ENCODE results near the gene ABLIM3.
A peak's percentile ranks its signal among the peaks of the same experiment; 100 is the strongest.

The ABLIM3 gene

GRCh38 chr5:149216496-149216895 lies 75.2 kb downstream of the ABLIM3 start:
- DNase-seq: no peak

- DNase-seq: no peak
Measured at GRCh38 chr5:149217096-149217802, 76.0 kb downstream of the ABLIM3 start.

GRCh38 chr5:149217803-149218155 lies 76.5 kb downstream of the ABLIM3 start:
- DNase-seq: peak in 1 of 56 donors; percentile 6

- no peak for DNase-seq
Measured at GRCh38 chr5:149219584-149219983, 78.3 kb downstream of the ABLIM3 start.

GRCh38 chr5:149220750-149221149 lies 79.5 kb downstream of the ABLIM3 start:
- no peak for DNase-seq

- no peak for DNase-seq
Measured at GRCh38 chr5:149221326-149221725, 80.0 kb downstream of the ABLIM3 start.

GRCh38 chr5:149221731-149222342 lies 80.5 kb downstream of the ABLIM3 start:
- no peak for DNase-seq

- no peak for DNase-seq
Measured at GRCh38 chr5:149223081-149223848, 82.0 kb downstream of the ABLIM3 start.

- DNase-seq: no peak
Measured at GRCh38 chr5:149224282-149224681, 83.0 kb downstream of the ABLIM3 start.

- peak in 2 of 56 donors; percentile 12 to 22 for DNase-seq
Measured at GRCh38 chr5:149227168-149227826, 86.0 kb downstream of the ABLIM3 start.

GRCh38 chr5:149228618-149229297 lies 87.5 kb downstream of the ABLIM3 start:
- DNase-seq: peak in 5 of 56 donors; percentile 4 to 29 (median 18)

GRCh38 chr5:149229298-149229937 lies 88.1 kb downstream of the ABLIM3 start:
- DNase-seq: no peak

- DNase-seq: peak in 10 of 56 donors; percentile 3 to 31 (median 10)
Measured at GRCh38 chr5:149235841-149236240, 94.5 kb downstream of the ABLIM3 start.

GRCh38 chr5:149237662-149238061 lies 96.4 kb downstream of the ABLIM3 start:
- no peak for DNase-seq

- DNase-seq: peak in 1 of 56 donors; percentile 11
Measured at GRCh38 chr5:149238540-149238939, 97.2 kb downstream of the ABLIM3 start.

- no peak for DNase-seq
Measured at GRCh38 chr5:149239917-149240316, 98.6 kb downstream of the ABLIM3 start.

GRCh38 chr5:149240354-149240998 lies 99.2 kb downstream of the ABLIM3 start:
- DNase-seq: no peak

GRCh38 chr5:149242339-149242738 lies 101.0 kb downstream of the ABLIM3 start:
- DNase-seq: no peak

- DNase-seq: no peak
Measured at GRCh38 chr5:149246906-149247305, 105.6 kb downstream of the ABLIM3 start.

GRCh38 chr5:149247726-149248125 lies 106.4 kb downstream of the ABLIM3 start:
- DNase-seq: no peak
